ENCODE measurements around the gene CCDC60.
"Not testable (repeated sequence)": the region's sequence is repeated elsewhere in the genome, so short reads cannot be mapped to it uniquely, and the experiment has no call there.

Gene CCDC60

GRCh38 chr12:119340578-119340977 lies 6.0 kb downstream of the CCDC60 start:
- FAIRE-seq: no peak

- no peak for FAIRE-seq
These were observed 6.5 kb downstream of the CCDC60 start for GRCh38 chr12:119341020-119341419.

DNA sequence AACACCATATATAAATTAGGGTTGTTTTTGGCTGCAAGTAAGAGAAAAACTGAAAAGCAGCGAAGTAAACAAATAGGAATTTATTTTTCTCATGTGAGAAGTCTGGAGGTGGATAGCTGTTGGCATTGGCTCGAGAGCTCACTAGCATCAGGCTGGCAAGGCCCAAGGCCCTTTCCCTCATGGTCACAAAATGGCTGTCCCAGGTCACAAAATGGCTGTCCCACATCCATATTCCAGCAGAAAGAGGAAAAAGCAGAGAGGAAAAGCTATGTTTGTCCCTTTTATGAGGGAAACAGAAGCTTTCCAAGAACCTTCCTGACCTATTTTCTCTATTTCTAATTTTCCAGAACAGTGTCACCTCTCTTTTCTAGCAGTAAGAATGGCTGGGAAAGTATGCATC lies 7.5 kb downstream of the CCDC60 start:
- FAIRE-seq: no peak

DNA sequence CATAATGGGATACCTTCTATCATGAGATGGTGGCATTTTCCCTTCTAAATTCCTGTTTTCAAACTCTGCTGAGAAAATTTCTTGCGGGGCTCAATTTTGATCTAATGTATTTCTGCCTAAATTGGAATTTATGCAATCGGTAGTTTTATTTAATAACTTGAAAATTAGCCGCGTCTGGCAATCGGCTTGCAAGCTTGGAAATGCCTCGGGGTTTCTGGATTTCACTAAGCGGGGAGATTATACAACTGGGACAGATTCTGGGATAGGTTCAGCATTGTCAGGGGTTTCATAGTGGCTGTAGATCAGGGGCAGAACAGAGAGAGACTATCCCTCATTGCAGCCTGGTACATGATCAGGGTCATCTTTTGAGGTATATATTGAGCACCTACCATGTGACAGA lies 8.6 kb downstream of the CCDC60 start:
- FAIRE-seq: no peak

GRCh38 chr12:119354172-119354571 lies 19.6 kb downstream of the CCDC60 start:
- no peak for FAIRE-seq

DNA sequence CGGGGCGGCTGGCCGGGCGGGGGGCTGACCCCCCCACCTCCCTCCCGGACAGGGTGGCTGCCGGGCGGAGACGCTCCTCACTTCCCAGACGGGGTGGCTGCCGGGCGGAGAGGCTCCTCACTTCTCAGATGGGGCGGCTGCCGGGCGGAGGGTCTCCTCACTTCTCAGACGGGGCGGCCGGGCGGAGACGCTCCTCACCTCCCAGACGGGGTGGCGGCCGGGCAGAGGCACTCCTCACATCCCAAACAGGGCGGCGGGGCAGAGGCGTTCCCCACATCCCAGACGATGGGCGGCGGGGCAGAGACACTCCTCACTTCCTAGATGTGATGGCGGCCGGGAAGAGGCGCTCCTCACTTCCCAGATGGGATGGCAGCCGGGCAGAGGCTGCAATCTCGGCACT lies 25.8 kb downstream of the CCDC60 start:
- not testable (repeated sequence) for FAIRE-seq

- FAIRE-seq: no peak
These were observed 28.5 kb downstream of the CCDC60 start for GRCh38 chr12:119363037-119363436.

DNA sequence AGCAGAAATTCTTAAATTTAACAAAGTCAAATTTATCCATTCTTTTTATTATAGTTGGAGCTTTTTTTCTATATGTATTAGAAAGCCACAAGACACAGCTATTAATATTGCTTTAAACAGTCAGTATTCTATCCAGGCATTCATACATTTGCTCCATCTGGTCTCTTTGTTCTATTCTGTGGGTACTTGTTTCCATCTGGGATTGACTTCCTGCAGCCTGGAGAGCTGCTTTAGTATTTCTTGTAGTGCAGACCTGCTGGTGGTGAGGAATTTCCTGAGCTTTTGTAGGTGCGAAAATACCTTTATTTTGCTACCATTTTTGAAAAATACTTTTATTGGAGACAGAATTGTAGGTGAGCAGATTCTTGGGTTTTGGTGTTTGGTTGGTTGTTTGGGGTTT lies 29.0 kb downstream of the CCDC60 start:
- no peak for FAIRE-seq

- FAIRE-seq: no peak
These were observed 30.9 kb downstream of the CCDC60 start for GRCh38 chr12:119365451-119365850.

DNA sequence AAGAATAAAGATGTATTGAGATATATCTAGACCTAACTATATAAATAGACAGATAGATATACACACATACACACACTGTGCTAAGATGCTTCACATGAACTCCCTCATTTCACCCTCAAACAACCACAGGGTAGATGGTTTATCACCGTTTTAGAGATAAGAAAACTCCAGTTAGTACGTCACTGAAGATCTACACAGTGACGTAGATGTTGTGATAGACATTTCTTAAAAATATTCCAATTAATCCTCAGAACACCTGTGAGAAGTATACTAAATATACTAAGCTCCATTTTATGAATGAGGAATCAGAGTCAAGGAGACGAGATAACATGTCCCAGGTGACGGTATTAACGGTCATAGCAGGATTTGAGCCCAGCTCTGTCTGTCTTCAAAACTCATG lies 31.5 kb downstream of the CCDC60 start:
- FAIRE-seq: no peak

- no peak for FAIRE-seq
These were observed 34.6 kb downstream of the CCDC60 start for GRCh38 chr12:119369161-119369560.

GRCh38 chr12:119369907-119370546 lies 35.5 kb downstream of the CCDC60 start:
- no peak for FAIRE-seq

DNA sequence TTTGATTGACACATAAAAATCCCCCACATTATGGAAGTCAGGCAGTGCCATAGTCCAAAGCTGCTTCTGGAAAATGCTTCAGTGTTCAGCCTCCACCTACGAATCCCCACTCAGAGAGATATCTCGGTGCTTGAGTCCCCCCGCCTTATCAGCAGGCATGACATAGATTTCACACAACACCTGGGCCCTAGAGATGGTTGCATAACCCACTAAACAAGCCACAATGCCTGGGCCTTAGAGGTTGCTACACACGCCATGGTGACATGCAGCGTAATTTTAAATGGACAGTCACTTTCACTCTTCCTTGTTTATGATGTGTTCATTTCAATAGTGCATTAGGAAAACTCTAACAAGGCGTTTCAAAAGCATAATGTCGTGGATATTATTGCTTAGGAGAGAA lies 38.0 kb downstream of the CCDC60 start:
- FAIRE-seq: no peak

DNA sequence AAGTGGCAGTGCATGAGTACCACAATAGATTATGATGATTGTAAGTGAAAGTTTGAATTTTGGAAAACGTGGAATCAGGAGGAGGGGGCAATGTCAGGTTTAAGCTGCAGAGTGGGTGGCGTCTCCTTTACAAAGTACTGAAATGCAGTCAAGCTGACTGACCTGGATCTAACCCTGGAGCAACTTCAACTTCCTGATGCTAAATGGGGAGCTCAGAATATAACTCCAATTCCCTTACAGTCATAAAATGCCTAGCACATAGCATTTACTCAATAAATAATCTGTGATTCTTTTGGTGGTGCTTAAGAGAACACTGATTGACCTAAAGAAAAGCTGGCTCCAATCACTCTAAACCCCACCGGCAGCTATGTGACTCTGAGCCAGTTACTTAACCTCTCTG lies 38.5 kb downstream of the CCDC60 start:
- no peak for FAIRE-seq

- no peak for FAIRE-seq
These were observed 39.1 kb downstream of the CCDC60 start for GRCh38 chr12:119373666-119374065.

DNA sequence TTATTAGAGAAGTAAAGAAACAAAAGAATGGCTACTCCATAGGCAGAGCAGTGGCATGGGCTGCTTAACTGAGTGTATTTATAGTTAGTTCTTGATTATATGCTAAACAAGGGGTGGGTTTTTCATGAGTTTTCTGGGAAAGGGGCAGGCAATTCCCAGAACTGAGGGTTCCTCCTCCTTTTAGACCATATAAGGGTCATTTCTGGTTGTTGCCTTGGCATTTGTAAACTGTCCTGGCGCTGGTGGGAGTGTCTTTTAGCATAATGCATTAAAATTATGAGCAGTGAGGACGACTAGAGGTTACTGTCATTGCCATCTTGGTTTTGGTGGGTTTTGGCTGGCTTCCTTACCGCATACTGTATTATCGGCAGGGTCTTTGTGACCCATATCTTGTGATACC lies 40.1 kb downstream of the CCDC60 start:
- FAIRE-seq: no peak

DNA sequence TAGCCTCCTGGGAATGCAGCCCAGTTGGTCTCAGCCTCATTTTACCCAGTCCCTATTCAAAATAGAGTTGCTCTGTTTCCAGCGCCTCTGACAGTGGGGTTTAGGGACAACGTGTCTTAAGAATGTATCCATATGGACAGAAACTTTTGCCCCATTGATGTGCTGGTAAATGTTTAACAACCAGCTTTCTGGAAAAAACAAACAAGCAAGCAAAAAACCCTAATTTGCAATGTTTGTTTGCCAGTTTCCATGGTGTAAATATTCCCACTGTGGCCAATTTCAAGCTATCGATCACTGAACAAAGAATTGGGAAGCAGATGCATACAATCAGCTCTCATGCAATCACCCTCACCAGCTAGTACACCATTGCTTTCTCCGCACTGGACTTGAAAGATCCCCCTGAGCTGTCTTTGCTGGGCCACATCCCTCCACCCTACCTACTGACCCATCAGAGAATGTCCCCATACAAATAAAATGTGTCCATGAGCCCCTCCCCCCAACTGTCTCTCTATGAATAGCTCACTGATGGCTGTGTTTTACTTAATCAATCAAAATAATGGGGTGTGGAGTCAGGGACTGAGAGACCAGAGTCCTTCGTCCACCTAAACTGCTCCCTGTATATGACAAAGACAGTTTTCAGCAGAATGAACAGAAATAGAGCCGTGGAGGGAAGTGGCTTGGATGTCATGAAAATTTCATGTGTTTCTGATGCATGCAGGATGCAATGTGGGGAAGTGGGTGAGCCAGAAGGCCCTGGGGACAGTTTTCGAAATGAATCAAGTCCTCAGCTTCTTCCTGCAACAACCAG lies 40.8 kb downstream of the CCDC60 start:
- no peak for FAIRE-seq

- FAIRE-seq: no peak
These were observed 41.3 kb downstream of the CCDC60 start for GRCh38 chr12:119375883-119376190.

DNA sequence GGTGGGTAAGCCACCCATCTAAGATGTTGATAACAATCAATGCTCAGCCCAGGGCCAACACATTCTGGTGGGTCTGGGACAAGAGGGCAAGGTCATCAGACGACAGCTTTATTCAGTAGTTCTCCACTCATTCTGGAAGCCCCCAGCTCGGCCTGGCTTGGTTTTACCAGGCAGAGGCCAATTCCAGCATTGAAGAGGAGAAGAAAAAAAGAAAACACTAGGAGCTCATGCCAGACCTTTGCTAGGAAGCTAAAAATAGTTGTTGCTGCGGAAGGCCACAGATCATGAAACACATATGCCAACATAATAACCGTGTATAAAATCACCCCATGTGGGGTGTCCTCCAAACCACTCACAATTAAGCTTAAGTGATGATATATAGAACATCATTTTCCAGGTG lies 44.4 kb downstream of the CCDC60 start:
- FAIRE-seq: no peak

GRCh38 chr12:119381471-119382235 lies 47.1 kb downstream of the CCDC60 start:
- no peak for FAIRE-seq

DNA sequence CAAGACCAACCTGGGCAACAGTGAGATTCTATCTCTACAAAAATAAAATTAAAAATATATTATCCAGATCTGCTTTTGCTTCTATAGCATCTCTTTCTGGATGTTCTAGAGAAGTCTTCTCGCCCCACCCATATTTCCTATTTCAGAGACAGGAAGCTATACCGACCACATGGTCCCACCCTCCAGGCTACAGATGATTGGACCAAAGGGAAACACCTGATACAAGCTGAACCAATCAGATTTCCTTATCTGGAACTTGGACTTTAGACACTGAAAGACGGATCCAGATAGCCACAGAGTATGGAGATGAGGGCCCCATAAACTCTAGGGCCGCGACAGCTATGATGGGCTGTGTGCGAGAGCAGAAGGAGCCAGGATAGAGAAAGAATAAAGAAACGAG lies 48.7 kb downstream of the CCDC60 start:
- no peak for FAIRE-seq

- no peak for FAIRE-seq
These were observed 49.8 kb downstream of the CCDC60 start for GRCh38 chr12:119384340-119384739.

- FAIRE-seq: no peak
These were observed 51.1 kb downstream of the CCDC60 start for GRCh38 chr12:119385659-119386058.

DNA sequence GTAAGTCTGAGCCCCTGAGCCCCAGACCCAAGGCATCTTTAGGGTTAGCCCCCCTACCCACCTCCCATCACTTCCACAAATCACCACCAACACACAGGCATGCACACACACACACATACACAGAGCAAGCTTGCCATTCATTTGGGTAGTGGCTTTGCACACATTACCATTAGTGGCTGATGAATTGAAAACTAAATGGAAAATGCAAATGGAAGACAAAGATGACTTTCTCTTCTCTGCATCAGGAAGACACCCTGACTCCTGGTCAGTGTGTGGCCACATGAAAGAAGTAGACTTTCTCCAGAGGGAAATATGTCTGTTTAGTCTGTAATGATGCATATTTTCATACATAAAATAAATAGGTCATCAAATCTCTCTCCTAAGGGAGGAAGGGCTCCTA lies 55.2 kb downstream of the CCDC60 start:
- no peak for FAIRE-seq

Measured in G401.6 (cell line).